K562 (cell line): ENCODE data around the gene LIN28A. TPM values are rescaled to one million over a fixed set of nuclear protein-coding genes. Genes with fewer than 3 reads are reported as not detected.

Source experiments
- BHLHE40 ChIP-seq: IDR thresholded peaks from 2 replicates; pipeline ENCODE4 v1.6.1; 2011; ENCODE audit warnings: low read length, improper control_type of control experiment
- CTBP1 ChIP-seq: fragments of 450-650 bp; IDR thresholded peaks from 2 replicates; pipeline ENCODE4 v1.6.1; 2016; ENCODE audit warnings: borderline replicate concordance
- DACH1 ChIP-seq: fragments of 450-650 bp; IDR thresholded peaks from 2 replicates; pipeline ENCODE4 v1.6.1; 2018; ENCODE audit not compliant: partially characterized antibody
- DIDO1 ChIP-seq: fragments of 450-650 bp; IDR thresholded peaks from 2 replicates; pipeline ENCODE4 v1.6.1; 2016; ENCODE audit warnings: low read depth, missing biosample characterization, missing genetic modification characterization
- HDAC6 ChIP-seq: IDR thresholded peaks from 2 replicates; pipeline ENCODE4 v1.6.1; 2012; ENCODE audit warnings: low read depth, mild to moderate bottlenecking, control low read depth, inconsistent platforms, low read length, moderate library complexity
- JUND ChIP-seq, 2 experiments: IDR thresholded peaks; 2 replicates in 1 of 2; 3 replicates in 1 of 2; pipeline ENCODE4 v1.6.1; 2011; ENCODE audit warnings: borderline replicate concordance in 2 of 2, low read depth in 2 of 2, low read length in 2 of 2, improper control_type of control experiment in 1 of 2, missing biosample characterization in 1 of 2, missing genetic modification characterization in 1 of 2, missing genetic modification reagents in 1 of 2
- KDM1A ChIP-seq, 2 experiments: fragments of 450-650 bp; IDR thresholded peaks; 2 replicates each; pipeline ENCODE4 v1.6.1; 2016; ENCODE audit warnings: mild to moderate bottlenecking in 2 of 2
- MTA2 ChIP-seq: fragments of 450-650 bp; IDR thresholded peaks from 2 replicates; pipeline ENCODE4 v1.6.1; 2016; ENCODE audit warnings: low read depth
- NCOA4 ChIP-seq: fragments of 450-650 bp; IDR thresholded peaks from 2 replicates; pipeline ENCODE4 v1.6.1; 2018; ENCODE audit warnings: mild to moderate bottlenecking; ENCODE audit not compliant: partially characterized antibody
- ZNF24 ChIP-seq: fragments of 450-650 bp; IDR thresholded peaks from 2 replicates; pipeline ENCODE4 v1.6.1; 2016
- ZNF77 ChIP-seq: fragments of 250-450 bp; sonication (Bioruptor Pico); IDR thresholded peaks from 2 replicates; pipeline ENCODE4 v1.5.0; 2020
- polyA plus RNA-seq, 8 experiments: library from polyadenylated mRNA; depleted of rRNA in 4 of 8; stranded (reverse) in 5 of 8; unstranded in 3 of 8; fragments of >200 nt; fragmentation: Nextera tagmentation in 2 of 8; fragmentation: Illumina TruSeq in 1 of 8; extraction: Ambion mirVana in 2 of 8; extraction: Trizol in 1 of 8; gene quantifications; 2 replicates each; pipeline versions ENCODE4 v1.2.1 to v1.2.3, GENCODE V29; 2011 to 2014; ENCODE audit warnings: inconsistent platforms in 1 of 8, missing spikeins in 1 of 8
- total RNA-seq, 7 experiments: library from RNA; depleted of rRNA in 6 of 7; stranded (reverse); fragments of >200 nt in 6 of 7; fragmentation: Illumina TruSeq in 2 of 7; extraction: Trizol in 2 of 7; gene quantifications; 2 replicates each; pipeline versions ENCODE4 v1.2.1 to v1.2.3, GENCODE V29; 2011 to 2021; ENCODE audit warnings: low replicate concordance in 1 of 7
- TF ChIP-seq, protein P1 (sequence below): fragments of 250-450 bp; sonication (Bioruptor Pico); IDR thresholded peaks from 2 replicates; pipeline ENCODE4 v1.4.0; 2020
- TF ChIP-seq, protein P2 (sequence below): fragments of 450-650 bp; formaldehyde crosslinking; IDR thresholded peaks from 2 replicates; pipeline ENCODE4 v1.4.0; 2020; ENCODE audit warnings: mild to moderate bottlenecking, moderate library complexity
- TF ChIP-seq, protein P3 (sequence below), 3 experiments: IDR thresholded peaks in 2 of 3; conservative IDR thresholded peaks in 1 of 3; 2 replicates each; pipeline ENCODE4 v1.5.1; 2011 to 2012; ENCODE audit warnings: low read length in 3 of 3, mild to moderate bottlenecking in 3 of 3, control low read depth in 2 of 3, improper control_type of control experiment in 1 of 3, inconsistent platforms in 1 of 3, low read depth in 1 of 3, mixed read lengths in 1 of 3, moderate library complexity in 1 of 3; ENCODE audit not compliant: insufficient read depth in 2 of 3

LIN28A gene
- total and polyA plus RNA-seq, 9 of the 15 experiments (the other 6 are each of a cell fraction or from before 2014, with no cell fraction given), result 0.80 to 5.4 (median 3.9) TPM

DNA sequence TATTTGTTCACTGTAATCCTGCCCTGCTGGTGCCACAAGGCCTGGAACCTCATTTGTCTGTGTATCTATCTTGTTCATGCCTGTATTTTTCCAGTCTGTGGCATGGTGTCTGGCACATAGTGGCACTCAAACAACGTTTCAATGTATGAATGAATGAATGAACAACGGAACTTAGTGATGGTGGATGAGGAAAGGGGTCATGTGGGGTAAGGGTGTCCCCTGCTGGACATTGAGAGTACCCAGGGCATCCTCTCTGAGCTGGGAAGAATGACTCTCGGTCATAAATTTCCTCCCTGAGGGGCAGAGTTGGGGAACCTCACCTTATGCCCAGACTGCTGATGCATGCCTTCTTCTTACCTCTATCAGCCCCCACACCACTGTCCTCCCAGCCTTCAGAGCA, 19.2 kb upstream of the LIN28A start (continued):
- TF ChIP-seq, protein P1, sequence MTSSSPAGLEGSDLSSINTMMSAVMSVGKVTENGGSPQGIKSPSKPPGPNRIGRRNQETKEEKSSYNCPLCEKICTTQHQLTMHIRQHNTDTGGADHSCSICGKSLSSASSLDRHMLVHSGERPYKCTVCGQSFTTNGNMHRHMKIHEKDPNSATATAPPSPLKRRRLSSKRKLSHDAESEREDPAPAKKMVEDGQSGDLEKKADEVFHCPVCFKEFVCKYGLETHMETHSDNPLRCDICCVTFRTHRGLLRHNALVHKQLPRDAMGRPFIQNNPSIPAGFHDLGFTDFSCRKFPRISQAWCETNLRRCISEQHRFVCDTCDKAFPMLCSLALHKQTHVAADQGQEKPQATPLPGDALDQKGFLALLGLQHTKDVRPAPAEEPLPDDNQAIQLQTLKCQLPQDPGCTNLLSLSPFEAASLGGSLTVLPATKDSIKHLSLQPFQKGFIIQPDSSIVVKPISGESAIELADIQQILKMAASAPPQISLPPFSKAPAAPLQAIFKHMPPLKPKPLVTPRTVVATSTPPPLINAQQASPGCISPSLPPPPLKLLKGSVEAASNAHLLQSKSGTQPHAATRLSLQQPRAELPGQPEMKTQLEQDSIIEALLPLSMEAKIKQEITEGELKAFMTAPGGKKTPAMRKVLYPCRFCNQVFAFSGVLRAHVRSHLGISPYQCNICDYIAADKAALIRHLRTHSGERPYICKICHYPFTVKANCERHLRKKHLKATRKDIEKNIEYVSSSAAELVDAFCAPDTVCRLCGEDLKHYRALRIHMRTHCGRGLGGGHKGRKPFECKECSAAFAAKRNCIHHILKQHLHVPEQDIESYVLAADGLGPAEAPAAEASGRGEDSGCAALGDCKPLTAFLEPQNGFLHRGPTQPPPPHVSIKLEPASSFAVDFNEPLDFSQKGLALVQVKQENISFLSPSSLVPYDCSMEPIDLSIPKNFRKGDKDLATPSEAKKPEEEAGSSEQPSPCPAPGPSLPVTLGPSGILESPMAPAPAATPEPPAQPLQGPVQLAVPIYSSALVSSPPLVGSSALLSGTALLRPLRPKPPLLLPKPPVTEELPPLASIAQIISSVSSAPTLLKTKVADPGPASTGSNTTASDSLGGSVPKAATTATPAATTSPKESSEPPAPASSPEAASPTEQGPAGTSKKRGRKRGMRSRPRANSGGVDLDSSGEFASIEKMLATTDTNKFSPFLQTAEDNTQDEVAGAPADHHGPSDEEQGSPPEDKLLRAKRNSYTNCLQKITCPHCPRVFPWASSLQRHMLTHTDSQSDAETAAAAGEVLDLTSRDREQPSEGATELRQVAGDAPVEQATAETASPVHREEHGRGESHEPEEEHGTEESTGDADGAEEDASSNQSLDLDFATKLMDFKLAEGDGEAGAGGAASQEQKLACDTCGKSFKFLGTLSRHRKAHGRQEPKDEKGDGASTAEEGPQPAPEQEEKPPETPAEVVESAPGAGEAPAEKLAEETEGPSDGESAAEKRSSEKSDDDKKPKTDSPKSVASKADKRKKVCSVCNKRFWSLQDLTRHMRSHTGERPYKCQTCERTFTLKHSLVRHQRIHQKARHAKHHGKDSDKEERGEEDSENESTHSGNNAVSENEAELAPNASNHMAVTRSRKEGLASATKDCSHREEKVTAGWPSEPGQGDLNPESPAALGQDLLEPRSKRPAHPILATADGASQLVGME (CRISPR knock-in tag), result no peak
- peak; percentile 54; the same call in 1 of the 2 replicates for TF ChIP-seq CTBP1
- TF ChIP-seq, protein P2, sequence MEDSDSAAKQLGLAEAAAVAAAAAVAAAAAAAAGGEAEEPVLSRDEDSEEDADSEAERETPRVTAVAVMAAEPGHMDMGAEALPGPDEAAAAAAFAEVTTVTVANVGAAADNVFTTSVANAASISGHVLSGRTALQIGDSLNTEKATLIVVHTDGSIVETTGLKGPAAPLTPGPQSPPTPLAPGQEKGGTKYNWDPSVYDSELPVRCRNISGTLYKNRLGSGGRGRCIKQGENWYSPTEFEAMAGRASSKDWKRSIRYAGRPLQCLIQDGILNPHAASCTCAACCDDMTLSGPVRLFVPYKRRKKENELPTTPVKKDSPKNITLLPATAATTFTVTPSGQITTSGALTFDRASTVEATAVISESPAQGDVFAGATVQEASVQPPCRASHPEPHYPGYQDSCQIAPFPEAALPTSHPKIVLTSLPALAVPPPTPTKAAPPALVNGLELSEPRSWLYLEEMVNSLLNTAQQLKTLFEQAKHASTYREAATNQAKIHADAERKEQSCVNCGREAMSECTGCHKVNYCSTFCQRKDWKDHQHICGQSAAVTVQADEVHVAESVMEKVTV (CRISPR knock-in tag), result peak; percentile 96
- TF ChIP-seq KDM1A (IDR thresholded peaks at IDR 0.05), result peak; percentile 31 to 48; a peak in 2 of 4 replicates
- TF ChIP-seq NCOA4, result no peak
- TF ChIP-seq, protein P3, sequence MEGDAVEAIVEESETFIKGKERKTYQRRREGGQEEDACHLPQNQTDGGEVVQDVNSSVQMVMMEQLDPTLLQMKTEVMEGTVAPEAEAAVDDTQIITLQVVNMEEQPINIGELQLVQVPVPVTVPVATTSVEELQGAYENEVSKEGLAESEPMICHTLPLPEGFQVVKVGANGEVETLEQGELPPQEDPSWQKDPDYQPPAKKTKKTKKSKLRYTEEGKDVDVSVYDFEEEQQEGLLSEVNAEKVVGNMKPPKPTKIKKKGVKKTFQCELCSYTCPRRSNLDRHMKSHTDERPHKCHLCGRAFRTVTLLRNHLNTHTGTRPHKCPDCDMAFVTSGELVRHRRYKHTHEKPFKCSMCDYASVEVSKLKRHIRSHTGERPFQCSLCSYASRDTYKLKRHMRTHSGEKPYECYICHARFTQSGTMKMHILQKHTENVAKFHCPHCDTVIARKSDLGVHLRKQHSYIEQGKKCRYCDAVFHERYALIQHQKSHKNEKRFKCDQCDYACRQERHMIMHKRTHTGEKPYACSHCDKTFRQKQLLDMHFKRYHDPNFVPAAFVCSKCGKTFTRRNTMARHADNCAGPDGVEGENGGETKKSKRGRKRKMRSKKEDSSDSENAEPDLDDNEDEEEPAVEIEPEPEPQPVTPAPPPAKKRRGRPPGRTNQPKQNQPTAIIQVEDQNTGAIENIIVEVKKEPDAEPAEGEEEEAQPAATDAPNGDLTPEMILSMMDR (IDR thresholded peaks at IDR 0.05 in 2 of 3, conservative IDR thresholded peaks at IDR 0.05 in 1 of 3; ENCODE audit: insufficient read depth in 2 of 3, low read depth in 1 of 3, low read length in 3 of 3), result peak; percentile 91 to 99 (median 98)
- no peak for TF ChIP-seq ZNF77
- peak; percentile 38; the same call in 1 of the 2 replicates for TF ChIP-seq JUND (IDR thresholded peaks at IDR 0.05; ENCODE audit: borderline replicate concordance, low read depth, low read length)
- no peak; the same call in 2 of the 3 replicates for TF ChIP-seq JUND (tag; IDR thresholded peaks at IDR 0.05; ENCODE audit: borderline replicate concordance, low read depth, low read length)
- peak; percentile 100 for TF ChIP-seq ZNF24
- TF ChIP-seq DIDO1, result no peak
- peak; percentile 14 for TF ChIP-seq DACH1
- no peak for TF ChIP-seq HDAC6
- no peak for TF ChIP-seq MTA2
- 0 out of 2 replicates have a peak, but pooled peaks have one; percentile 29 for TF ChIP-seq BHLHE40
- TF ChIP-seq, all 486 proteins: peak for 44
